Erythroblast (primary cell): ENCODE measurements around the gene DLX6.

ENCODE experiments used
- GATA1 ChIP-seq: IDR thresholded peaks from 2 replicates; pipeline ENCODE4 v1.6.1; 2011; ENCODE audit warnings: low read depth, mild to moderate bottlenecking, control low read depth, low read length, moderate library complexity
- POLR2A ChIP-seq: IDR thresholded peaks from 2 replicates; pipeline ENCODE4 v1.6.1; 2011; ENCODE audit warnings: mild to moderate bottlenecking, low read length

DNA sequence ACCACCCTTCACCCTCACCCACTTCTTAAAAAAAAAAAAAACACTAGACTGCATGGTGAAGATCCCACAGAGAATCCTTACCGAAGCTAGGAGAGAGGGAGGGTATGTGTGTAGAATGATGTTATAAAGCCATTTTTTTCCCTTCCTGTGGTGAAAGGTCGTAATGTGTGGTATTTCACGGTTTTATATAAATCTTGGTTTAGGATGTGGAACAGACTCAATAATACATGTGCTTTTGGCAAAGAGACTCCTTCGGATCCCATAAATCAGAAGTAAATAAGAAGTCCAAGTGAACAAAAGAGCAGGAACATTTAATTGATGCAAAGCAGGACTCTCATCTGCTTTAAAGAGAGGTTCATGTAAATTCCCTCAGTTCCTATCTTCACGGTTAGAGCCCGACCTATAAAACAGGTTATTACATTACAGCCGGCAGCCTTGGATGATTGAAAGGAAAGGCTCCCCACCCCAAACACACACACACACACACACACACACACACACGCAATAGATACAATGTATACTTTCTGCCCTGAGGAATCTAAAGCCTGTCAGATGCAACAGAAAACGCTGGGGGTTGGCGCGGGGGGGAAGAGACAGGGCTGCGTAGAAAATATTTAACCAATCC, 10.5 kb downstream of the DLX6 start:
- no peak for TF ChIP-seq POLR2A
- TF ChIP-seq GATA1, result no peak
